MM.1S (cell line): ENCODE measurements around the gene USP47.

Experiments
- DNase-seq: peaks from one replicate; pipeline ENCODE4 v3.0.0-alpha.2; 2015
- H2AFZ ChIP-seq: fragments of 300-600 bp; sonication (generic); 2 replicates; pipeline ENCODE4 v1.6.0; 2016; ENCODE audit warnings: antibody characterized with exemption, low read length
- H3F3A ChIP-seq: fragments of 300-600 bp; sonication (generic); 2 replicates; pipeline ENCODE4 v1.6.1; 2016; ENCODE audit warnings: mild to moderate bottlenecking, antibody characterized with exemption, low read length, moderate library complexity, mixed read lengths; ENCODE audit not compliant: insufficient read depth
- H3K27ac ChIP-seq: fragments of 300-600 bp; sonication (generic); 2 replicates; pipeline ENCODE4 v1.5.1; 2016; ENCODE audit warnings: mild to moderate bottlenecking, low read length
- H3K27me3 ChIP-seq: fragments of 300-600 bp; sonication (generic); replicated peaks from 2 replicates; pipeline ENCODE4 v1.6.0; 2016; ENCODE audit warnings: low read length; ENCODE audit not compliant: insufficient read depth
- H3K36me3 ChIP-seq: fragments of 300-600 bp; sonication (generic); replicated peaks from 2 replicates; pipeline ENCODE4 v1.6.1; 2016; ENCODE audit warnings: mild to moderate bottlenecking, low read length, mixed read lengths; ENCODE audit not compliant: insufficient read depth
- H3K4me1 ChIP-seq: fragments of 300-600 bp; sonication (generic); 2 replicates; pipeline ENCODE4 v1.6.1; 2016; ENCODE audit warnings: low read length, mixed read lengths
- H3K4me2 ChIP-seq: fragments of 300-600 bp; sonication (generic); 2 replicates; pipeline ENCODE4 v1.6.0; 2016; ENCODE audit warnings: low read depth, low read length
- H3K4me3 ChIP-seq: fragments of 300-600 bp; sonication (generic); 2 replicates; pipeline ENCODE4 v1.5.1; 2016; ENCODE audit warnings: low read length, mixed read lengths
- H3K79me2 ChIP-seq: fragments of 300-600 bp; sonication (generic); 2 replicates; pipeline ENCODE4 v1.6.1; 2016; ENCODE audit warnings: mixed run types, low read length, mixed read lengths
- H3K9ac ChIP-seq: fragments of 300-600 bp; sonication (generic); 2 replicates; pipeline ENCODE4 v1.6.1; 2016; ENCODE audit warnings: low read length, mixed read lengths
- H3K9me2 ChIP-seq: fragments of 300-600 bp; sonication (generic); replicated peaks from 2 replicates; pipeline ENCODE4 v1.6.1; 2016; ENCODE audit warnings: mild to moderate bottlenecking, low read length, mixed read lengths; ENCODE audit not compliant: insufficient read depth
- H3K9me3 ChIP-seq: fragments of 300-600 bp; sonication (generic); replicated peaks from 2 replicates; pipeline ENCODE4 v1.6.1; 2016; ENCODE audit warnings: mild to moderate bottlenecking, low read length, mixed read lengths; ENCODE audit not compliant: insufficient read depth
- H4K20me1 ChIP-seq: fragments of 300-600 bp; sonication (generic); 2 replicates; pipeline ENCODE4 v1.6.1; 2016; ENCODE audit warnings: mild to moderate bottlenecking, low read length, moderate library complexity, mixed read lengths; ENCODE audit not compliant: insufficient read depth
- CTCF ChIP-seq: fragments of 300-600 bp; sonication (generic); IDR thresholded peaks from 2 replicates; pipeline ENCODE4 v1.5.1; 2016; ENCODE audit warnings: antibody characterized with exemption, low read length, mixed read lengths
- EZH2 ChIP-seq: fragments of 300-600 bp; sonication (generic); optimal IDR thresholded peaks from 2 replicates; pipeline ENCODE3; 2017; ENCODE audit warnings: low read depth, mild to moderate bottlenecking, antibody characterized with exemption, low read length, mixed read lengths
- EZH2phosphoT487 ChIP-seq: fragments of 300-600 bp; sonication (generic); IDR thresholded peaks from 2 replicates; pipeline ENCODE4 v1.6.1; 2018; ENCODE audit warnings: antibody characterized with exemption, low read length

The USP47 gene

GRCh38 chr11:11998091-11998781 is 156.5 kb downstream of the USP47 start:
- H3K4me1 ChIP-seq = peaks cover 6% of the 10 kb centered on the region; the same call in 1 of the 2 replicates
- no peaks in the 10 kb centered on the region; the same call in none of the 2 replicates for H3F3A ChIP-seq
- no peaks in the 10 kb centered on the region for H3K36me3 ChIP-seq
- no peak for DNase-seq
- H3K4me2 ChIP-seq = no peak overlapping the region
- H4K20me1 ChIP-seq = no peaks in the 10 kb centered on the region
- no peaks in the 10 kb centered on the region for H3K9me2 ChIP-seq
- H3K9ac ChIP-seq = no peak overlapping the region
- H3K79me2 ChIP-seq = no peaks in the 10 kb centered on the region
- H3K27ac ChIP-seq = no peak overlapping the region
- H2AFZ ChIP-seq = no peak overlapping the region
- H3K4me3 ChIP-seq = no peak overlapping the region
- TF ChIP-seq EZH2 (no peak), CTCF (no peak), EZH2phosphoT487 (no peak)
- no peaks in the 10 kb centered on the region for H3K9me3 ChIP-seq
- H3K27me3 ChIP-seq = no peaks in the 10 kb centered on the region

- Histone ChIP-seq H3F3A (no peaks in the 10 kb centered on the region), H3K36me3 (no peaks in the 10 kb centered on the region), H3K9me3 (no peaks in the 10 kb centered on the region), H4K20me1 (no peaks in the 10 kb centered on the region), H2AFZ (no peak overlapping the region), H3K4me2 (no peak overlapping the region), H3K9me2 (no peaks in the 10 kb centered on the region), H3K9ac (no peak overlapping the region), H3K27ac (no peak overlapping the region), H3K4me1 (peaks cover 4% of the 10 kb centered on the region; the same call in 1 of the 2 replicates), H3K4me3 (no peak overlapping the region), H3K27me3 (no peaks in the 10 kb centered on the region), H3K79me2 (no peaks in the 10 kb centered on the region)
- TF ChIP-seq CTCF (no peak), EZH2phosphoT487 (no peak), EZH2 (no peak)
- DNase-seq = no peak
Observed at GRCh38 chr11:12001186-12001585, 159.4 kb downstream of the USP47 start.

GRCh38 chr11:12003336-12003735 is 161.6 kb downstream of the USP47 start:
- no peak overlapping the region for H3K4me2 ChIP-seq
- H4K20me1 ChIP-seq = no peaks in the 10 kb centered on the region
- H3K79me2 ChIP-seq = no peaks in the 10 kb centered on the region
- no peak for TF ChIP-seq EZH2phosphoT487
- no peak for TF ChIP-seq CTCF
- no peak for TF ChIP-seq EZH2
- no peak overlapping the region for H3K4me3 ChIP-seq
- H3K9ac ChIP-seq = no peak overlapping the region
- H3K27ac ChIP-seq = no peak overlapping the region
- no peaks in the 10 kb centered on the region for H3K4me1 ChIP-seq
- no peaks in the 10 kb centered on the region for H3F3A ChIP-seq
- H3K9me3 ChIP-seq = no peaks in the 10 kb centered on the region
- H3K27me3 ChIP-seq = no peaks in the 10 kb centered on the region
- no peak overlapping the region for H2AFZ ChIP-seq
- DNase-seq = no peak
- H3K36me3 ChIP-seq = no peaks in the 10 kb centered on the region
- H3K9me2 ChIP-seq = no peaks in the 10 kb centered on the region
